Stimulated activated CD4-positive, alpha-beta T cell treated with anti-CD3 and anti-CD28 coated beads, Interleukin-1b, Interleukin-23, amount 100 ng/mL, for 1 hour (primary cell): ENCODE results near the gene KNL1.
"Not testable (repeated sequence)": the region's sequence is repeated elsewhere in the genome, so short reads cannot be mapped to it uniquely, and the experiment has no call there.

Source experiments
- DNase-seq, 2 donors: peaks; one replicate each; pipeline ENCODE4 v3.0.0-alpha.2; 2020; ENCODE audit warnings: low read depth in 2 of 2

The KNL1 gene

GRCh38 chr15:40593588-40594428, at the start of gene KNL1:
TSS of gene KNL1 (plus strand) at chr15:40594249. CDS start at chr15:40602932, 8,683 bp downstream.
- peak; percentile 72 to 75 for DNase-seq

GRCh38 chr15:40545457-40545856, 48.6 kb upstream of the KNL1 start:
- DNase-seq, result no peak

- DNase-seq, result no peak
Measured at GRCh38 chr15:40548610-40549009, 45.4 kb upstream of the KNL1 start.

- DNase-seq, result no peak
Measured at GRCh38 chr15:40549894-40550293, 44.2 kb upstream of the KNL1 start.

- no peak for DNase-seq
Measured at GRCh38 chr15:40550341-40551037, 43.6 kb upstream of the KNL1 start.

GRCh38 chr15:40554161-40554525, 39.9 kb upstream of the KNL1 start:
- DNase-seq, result no peak

GRCh38 chr15:40555876-40556275, 38.2 kb upstream of the KNL1 start:
- no peak for DNase-seq

- DNase-seq, result no peak
Measured at GRCh38 chr15:40558952-40559742, 34.9 kb upstream of the KNL1 start.

- DNase-seq, result no peak
Measured at GRCh38 chr15:40562691-40563090, 31.4 kb upstream of the KNL1 start.

GRCh38 chr15:40563426-40563825, 30.6 kb upstream of the KNL1 start:
- DNase-seq, result no peak

- peak; percentile 84 to 85 for DNase-seq
Measured at GRCh38 chr15:40564591-40565332, 29.3 kb upstream of the KNL1 start, which contains the start of gene CCDC32. TSS of gene CCDC32 (minus strand) at chr15:40565042. CDS start at chr15:40563015, 2,027 bp downstream.

GRCh38 chr15:40565333-40566238, 28.5 kb upstream of the KNL1 start:
- DNase-seq, result no peak

GRCh38 chr15:40567111-40567510, 26.9 kb upstream of the KNL1 start:
- no peak for DNase-seq

GRCh38 chr15:40569129-40569953, 24.7 kb upstream of the KNL1 start, which contains the start of gene RPUSD2:
TSS of gene RPUSD2 (plus strand) at chr15:40569299. CDS start at chr15:40569338, 39 bp downstream.
- peak; percentile 69 to 81 for DNase-seq

- DNase-seq, result no peak
Measured at GRCh38 chr15:40575113-40575512, 18.9 kb upstream of the KNL1 start.

- DNase-seq, result not testable (repeated sequence)
Measured at GRCh38 chr15:40576914-40577313, 17.1 kb upstream of the KNL1 start.

- DNase-seq, result no peak
Measured at GRCh38 chr15:40578892-40579291, 15.2 kb upstream of the KNL1 start.

GRCh38 chr15:40581796-40582195, 12.3 kb upstream of the KNL1 start:
- DNase-seq, result not testable (repeated sequence)

GRCh38 chr15:40582726-40583246, 11.3 kb upstream of the KNL1 start:
- DNase-seq, result no peak
